ACHN (cell line): ENCODE measurements around the gene PRPH.

ENCODE experiments used
- DNase-seq: peaks from one replicate; pipeline ENCODE4 v3.0.0-alpha.2; 2015
- in situ Hi-C: cut with HindIII; loops from 2 replicates; pipeline ENCODE4 v1.10.0; 2017; ENCODE audit warnings: low sequenced_read_pairs, low pct_ligation_motif_present, low pct_unique_long_range_greater_than_20kb

Gene PRPH

GRCh38 chr12:49340095-49340870, 45.3 kb downstream of the PRPH start:
- in situ Hi-C loops = no loop called here
- DNase-seq = no peak

- no peak for DNase-seq
- in situ Hi-C loops = no loop called here
These were observed 46.2 kb downstream of the PRPH start for GRCh38 chr12:49340971-49341776.

GRCh38 chr12:49341777-49342065, 46.8 kb downstream of the PRPH start:
- in situ Hi-C loops = no loop called here
- no peak for DNase-seq

GRCh38 chr12:49342066-49342913, 47.3 kb downstream of the PRPH start:
- DNase-seq = peak; percentile 92
- in situ Hi-C loops = no loop called here

GRCh38 chr12:49342914-49343731, 48.2 kb downstream of the PRPH start:
- DNase-seq = no peak
- in situ Hi-C loops = no loop called here

- DNase-seq = no peak
- in situ Hi-C loops = no loop called here
These were observed 49.6 kb downstream of the PRPH start for GRCh38 chr12:49344486-49345050.

GRCh38 chr12:49345051-49345824, 50.3 kb downstream of the PRPH start:
- DNase-seq = peak; percentile 90
- in situ Hi-C loops = no loop called here

- in situ Hi-C loops = no loop called here
- no peak for DNase-seq
These were observed 51.1 kb downstream of the PRPH start for GRCh38 chr12:49345825-49346658.

GRCh38 chr12:49346659-49347310, 51.8 kb downstream of the PRPH start, which contains the start of gene DNAJC22:
TSS of gene DNAJC22 (plus strand) at chr12:49346888. CDS start at chr12:49348873, 1,985 bp downstream.
- in situ Hi-C loops = no loop called here
- DNase-seq = peak; percentile 54

- peak; percentile 95 for DNase-seq
- in situ Hi-C loops = no loop called here
These were observed 52.6 kb downstream of the PRPH start for GRCh38 chr12:49347311-49348193.
